Sciatic nerve (tissue), 2 donors: ENCODE data around the gene ACAN. TPM values are rescaled to one million over a fixed set of nuclear protein-coding genes. Genes with fewer than 3 reads are reported as not detected.
"Not testable (repeated sequence)": the region's sequence is repeated elsewhere in the genome, so short reads cannot be mapped to it uniquely, and the experiment has no call there.

ENCODE experiments used
- ATAC-seq: fragments of 200-7000 bp; cut with Tn5 transposase; one replicate; pipeline ENCODE4 v1.9.1; 2020; ENCODE audit warnings: mild to moderate bottlenecking, moderate library complexity
- DNase-seq: peaks from one replicate; pipeline ENCODE4 v3.0.0-alpha.2; 2020; ENCODE audit warnings: low spot score
- intact Hi-C: fragments of 100-400 bp; cut with DNase I; formaldehyde crosslinking; loops from one replicate; pipeline ENCODE4 v1.14.2; 2022
- total RNA-seq: library from RNA; stranded (reverse); fragmentation: NEBNext Ultra II Directional; extraction: Animal tissue kit (Norgen Biotek cat#: 25700); gene quantifications from one replicate; pipeline ENCODE4 v1.2.1, GENCODE V29; 2021
- donor health status: DM: no; HTN: no; CAD: no.
- donor health status: DM: no; HTN: no; CAD: no.

The ACAN gene
- total RNA-seq, 1 donor from 2014 or later, result 2.7 TPM

DNA sequence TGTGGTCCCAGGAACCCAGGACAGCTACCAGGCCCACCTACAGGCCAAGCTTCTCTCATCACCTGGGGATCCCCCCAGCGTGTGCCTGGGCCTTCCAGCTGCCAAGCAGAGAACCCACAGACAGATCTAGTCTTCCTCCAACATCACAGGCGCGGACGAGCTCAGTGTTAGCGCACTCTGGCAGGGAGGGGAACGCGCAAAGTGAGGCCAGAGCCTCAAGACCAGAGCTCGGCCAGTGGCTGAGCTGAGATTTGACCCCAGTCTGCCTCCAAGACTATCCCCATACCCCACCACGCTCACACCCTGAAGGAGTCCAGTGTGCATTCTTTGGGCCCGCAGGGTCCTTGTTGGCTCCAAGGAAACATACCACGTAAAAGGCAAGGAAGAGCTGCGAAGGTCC is 104.9 kb downstream of the ACAN start:
- DNase-seq (no peak), ATAC-seq (no peak)
- intact Hi-C loops, result no loop called here

DNA sequence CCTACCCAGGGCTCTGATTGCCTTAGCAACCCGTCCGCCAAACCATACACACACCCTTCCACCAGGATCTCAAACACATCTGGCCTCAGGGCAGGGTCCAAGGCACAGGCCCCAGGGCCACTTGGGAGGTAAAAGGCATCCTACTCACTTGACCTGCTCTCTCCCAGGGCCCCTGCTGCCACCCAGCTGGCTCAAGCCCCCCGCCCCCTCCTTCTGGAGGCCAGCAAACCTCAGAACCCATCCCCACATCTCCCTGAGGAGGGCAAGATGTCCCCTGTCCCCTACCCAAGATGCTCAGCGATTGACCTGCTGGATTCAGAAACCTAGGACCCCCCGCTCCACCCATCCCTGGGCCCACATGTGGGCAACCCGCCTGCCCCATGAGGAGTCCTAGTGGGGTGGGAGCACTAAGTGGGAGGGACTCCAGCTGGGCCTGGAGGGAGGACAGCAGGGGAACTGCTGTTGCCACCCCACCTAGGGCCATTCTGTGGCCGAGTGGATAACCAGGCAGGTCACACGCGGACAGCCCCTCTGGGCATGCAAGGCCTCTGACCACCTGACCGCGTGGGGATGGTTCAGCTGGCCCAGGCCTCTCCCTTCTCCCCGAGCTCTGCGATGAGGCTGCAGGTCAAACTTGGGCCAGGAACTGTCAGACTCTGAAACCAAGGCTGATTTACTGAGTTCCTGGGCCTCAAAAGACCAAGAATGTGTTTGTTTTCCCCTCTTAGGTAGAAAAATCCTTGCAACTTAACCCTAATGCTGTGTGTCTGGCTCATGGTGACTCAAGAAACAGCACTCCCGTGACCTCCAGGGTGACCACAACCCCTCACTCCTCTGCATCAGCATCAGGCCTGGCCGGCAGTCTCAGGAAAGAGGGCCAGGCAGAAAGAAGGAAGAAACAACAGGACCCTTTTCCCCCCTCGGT is 105.7 kb downstream of the ACAN start:
- intact Hi-C loops, result no loop called here
- DNase-seq (no peak), ATAC-seq (peak; percentile 13)

DNA sequence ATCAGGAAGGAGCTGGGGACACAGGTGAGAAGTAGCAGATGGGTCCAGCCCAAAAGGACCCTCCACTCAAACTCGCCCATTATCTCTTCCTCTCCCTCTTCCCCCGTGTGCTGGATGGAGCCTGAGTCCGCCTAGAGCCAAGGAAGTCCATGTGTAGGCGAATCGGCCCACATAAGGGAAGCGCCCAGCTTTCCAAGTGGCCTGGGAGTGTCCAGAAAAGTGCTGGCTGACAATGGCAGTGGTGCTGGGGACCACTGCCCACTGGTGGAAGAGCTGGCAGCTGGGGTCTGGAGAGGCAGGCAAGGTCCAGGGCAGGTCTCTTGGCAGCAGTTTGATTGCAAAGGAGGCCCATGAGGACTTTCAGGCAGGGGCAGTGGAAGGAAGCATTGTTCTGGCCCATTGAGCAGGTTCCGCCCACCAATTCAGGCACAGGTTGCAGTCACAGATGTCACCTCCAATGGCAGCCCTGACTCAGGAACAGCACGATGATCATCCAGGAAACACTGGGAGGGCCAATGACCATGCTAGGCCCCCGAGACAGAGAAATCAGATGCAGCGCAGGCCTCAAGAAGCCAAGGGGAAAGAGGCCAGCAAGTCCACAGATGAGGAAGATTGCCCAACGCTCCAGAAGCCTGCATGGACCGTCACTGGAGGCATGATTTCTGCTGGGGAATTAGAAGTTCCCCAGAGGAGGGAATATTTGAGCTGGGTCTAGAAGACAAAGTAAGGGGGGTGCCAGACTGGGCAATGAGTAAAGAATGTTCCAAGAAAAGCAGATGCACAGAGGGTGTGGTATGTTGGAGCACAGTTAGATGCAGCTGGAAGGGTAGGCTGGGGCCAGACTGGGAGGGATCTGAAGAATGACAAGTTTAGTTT is 107.0 kb downstream of the ACAN start:
- ATAC-seq, result no peak
- intact Hi-C loops, result no loop called here

DNA sequence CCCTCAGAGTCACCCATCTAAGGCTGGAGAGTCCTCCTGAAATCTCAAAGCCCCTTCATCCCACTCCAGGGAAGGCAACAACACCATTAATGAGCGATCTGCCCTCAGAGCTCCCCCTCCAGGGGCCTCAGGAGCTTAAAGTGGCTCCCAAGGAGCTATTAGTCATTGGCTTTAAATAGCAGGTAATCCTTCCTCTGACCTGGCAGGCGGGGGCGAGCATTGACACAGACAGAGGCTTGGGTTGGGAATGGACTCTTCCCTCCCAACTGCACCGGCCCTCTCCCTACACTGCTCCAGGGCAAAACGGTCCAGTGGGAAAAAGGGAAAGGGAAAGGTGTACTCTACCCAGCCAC is 108.5 kb downstream of the ACAN start:
- DNase-seq (peak; percentile 55), ATAC-seq (no peak)
- intact Hi-C loops, result no loop called here

More for the DNA sequence above, 107.0 kb downstream of the ACAN start:
- DNase-seq, result no peak

DNA sequence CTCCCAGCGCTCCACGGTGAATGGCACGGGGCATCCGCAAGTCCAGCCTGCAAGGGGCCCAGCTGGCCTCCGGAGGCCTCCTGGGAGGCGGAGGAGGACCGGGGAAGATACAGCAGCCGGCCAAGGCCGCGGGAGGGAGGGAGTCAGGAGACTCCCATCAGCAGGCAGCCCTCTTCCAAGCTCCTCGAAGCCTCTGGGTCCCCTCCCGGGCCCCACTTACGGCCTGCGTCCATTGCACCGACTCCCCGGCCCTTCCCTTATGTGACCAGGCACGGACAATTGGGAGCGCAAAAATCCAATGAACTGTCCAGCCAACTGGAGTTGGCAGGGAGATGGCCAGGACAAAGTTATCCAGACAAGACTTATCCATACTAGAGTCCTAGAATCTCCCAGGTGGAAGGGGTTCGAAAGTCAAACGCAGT is 109.3 kb downstream of the ACAN start:
- intact Hi-C loops, result no loop called here
- no peak for DNase-seq
- peak; percentile 50 for ATAC-seq

DNA sequence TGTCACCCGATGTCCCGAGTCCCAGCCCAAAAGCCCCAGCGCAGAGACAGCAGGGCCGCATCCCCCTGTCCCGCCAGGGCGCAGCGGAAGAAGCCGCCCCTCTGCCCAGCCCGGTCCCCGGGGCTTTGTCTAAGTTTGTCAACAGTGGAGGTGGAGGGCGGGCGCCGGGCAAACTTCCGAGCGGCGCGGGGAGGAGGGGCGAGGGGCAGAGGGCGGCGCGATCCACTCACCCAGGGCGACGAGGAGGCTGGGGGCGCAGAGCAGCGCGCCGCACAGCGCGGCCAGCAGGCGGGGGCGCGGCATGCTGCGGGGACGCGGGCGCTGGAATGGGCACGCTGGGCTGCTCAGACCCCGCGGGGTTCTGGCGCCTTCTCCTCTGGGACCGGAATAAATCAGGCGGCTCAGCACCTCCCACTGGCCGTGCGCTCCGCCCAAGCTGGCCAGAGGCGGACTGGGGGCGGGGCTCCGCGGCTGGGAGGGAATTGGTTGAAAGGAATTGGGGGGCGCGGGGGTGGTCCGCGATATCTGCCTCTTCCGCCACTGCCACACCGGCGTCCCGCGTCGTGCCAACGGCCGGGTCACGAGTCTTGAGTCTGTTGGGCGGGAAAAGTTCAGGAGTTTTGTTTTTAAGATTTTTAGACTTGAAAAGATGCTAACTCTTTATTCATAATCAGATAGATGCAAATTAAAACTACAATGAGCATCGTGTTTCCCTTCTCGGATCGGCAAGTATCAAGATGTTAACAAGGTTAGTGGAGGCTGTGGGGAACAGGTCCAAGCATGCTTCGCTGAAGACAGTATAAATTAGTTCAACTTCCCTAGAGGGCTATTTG is 110.0 kb downstream of the ACAN start, which contains the start of gene MFGE8:
Gene MFGE8, minus strand, starts transcription at position 363 of the 833 bp plus-strand sequence. Its CDS starts 60 bp downstream, at position 303.
- DNase-seq (peak; percentile 89), ATAC-seq (peak; percentile 77)
- intact Hi-C loops, result no loop called here

DNA sequence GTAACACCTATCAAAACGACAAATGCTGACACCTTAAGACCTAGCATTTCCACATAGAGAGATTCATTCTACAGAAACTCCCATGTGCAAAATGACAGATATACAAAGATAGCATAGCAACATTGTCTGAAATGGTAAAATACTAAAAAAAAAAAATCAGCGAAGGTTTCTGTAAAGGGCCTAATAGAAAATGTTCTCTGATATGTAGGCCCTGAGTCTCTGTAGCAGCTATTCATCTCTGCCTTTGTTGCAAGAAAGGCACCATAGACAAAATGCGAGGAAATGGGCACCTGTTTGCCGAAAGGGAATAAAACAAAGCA is 110.6 kb downstream of the ACAN start:
- intact Hi-C loops, result no loop called here
- ATAC-seq, result no peak
- DNase-seq, result no peak

DNA sequence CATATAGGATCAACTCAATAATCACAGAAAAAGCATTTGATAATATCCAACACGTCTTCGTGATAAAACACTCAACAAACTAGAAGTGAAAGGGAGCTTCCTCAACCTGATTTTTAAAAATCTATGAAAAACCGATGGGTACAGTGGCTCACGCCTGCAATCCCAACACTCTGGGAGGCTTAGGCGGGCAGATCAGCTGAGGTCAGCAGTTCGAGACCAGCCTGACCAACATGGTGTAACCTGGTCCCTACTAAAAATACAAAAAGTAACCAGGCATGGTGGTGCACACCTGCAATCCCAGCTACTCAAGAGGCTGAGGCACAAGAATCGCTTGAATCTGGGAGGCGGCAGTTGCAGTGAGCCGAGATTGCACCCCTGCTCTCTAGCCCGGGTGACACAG is 112.1 kb downstream of the ACAN start:
- DNase-seq (peak; percentile 8), ATAC-seq (no peak)
- intact Hi-C loops, result no loop called here

DNA sequence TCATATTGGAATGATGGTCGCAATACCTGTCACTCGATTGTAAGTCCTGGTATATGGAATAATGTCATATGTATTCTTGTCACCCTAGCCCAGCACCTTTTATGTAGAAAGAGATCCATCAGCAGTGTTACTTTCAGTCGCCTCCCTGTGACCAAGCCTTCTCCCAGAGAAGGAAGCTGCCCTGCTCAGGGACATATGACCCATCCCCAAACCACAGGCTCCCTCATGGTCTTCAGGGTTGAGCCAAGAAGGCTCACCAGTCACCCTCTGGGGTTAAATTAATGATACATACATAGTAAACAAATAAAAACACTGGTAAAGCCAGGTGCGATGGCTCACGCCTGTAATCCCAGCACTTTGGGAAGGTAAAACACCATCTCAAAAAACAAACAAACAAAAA is 114.5 kb downstream of the ACAN start:
- intact Hi-C loops, result no loop called here
- ATAC-seq (no peak), DNase-seq (no peak)

DNA sequence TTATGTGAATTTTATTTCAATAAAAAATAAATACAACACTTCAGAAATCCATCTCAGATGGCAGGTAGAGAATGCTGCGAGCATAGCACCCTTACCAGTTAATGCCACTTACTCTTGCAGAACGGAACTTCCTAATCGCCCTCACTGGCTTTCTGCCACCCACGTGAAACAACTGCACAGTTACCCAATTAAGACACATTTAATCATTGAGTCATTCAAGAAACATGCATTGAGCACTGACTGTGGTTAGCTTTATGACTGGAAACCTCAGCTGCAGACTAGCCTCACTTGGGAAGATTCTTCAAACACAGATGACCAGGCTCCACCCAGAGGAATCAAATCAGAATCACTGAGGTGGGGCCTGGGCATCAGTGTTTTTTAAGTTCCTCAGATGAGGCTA is 115.5 kb downstream of the ACAN start:
- intact Hi-C loops, result no loop called here
- no peak for DNase-seq
- ATAC-seq, result peak; percentile 42

DNA sequence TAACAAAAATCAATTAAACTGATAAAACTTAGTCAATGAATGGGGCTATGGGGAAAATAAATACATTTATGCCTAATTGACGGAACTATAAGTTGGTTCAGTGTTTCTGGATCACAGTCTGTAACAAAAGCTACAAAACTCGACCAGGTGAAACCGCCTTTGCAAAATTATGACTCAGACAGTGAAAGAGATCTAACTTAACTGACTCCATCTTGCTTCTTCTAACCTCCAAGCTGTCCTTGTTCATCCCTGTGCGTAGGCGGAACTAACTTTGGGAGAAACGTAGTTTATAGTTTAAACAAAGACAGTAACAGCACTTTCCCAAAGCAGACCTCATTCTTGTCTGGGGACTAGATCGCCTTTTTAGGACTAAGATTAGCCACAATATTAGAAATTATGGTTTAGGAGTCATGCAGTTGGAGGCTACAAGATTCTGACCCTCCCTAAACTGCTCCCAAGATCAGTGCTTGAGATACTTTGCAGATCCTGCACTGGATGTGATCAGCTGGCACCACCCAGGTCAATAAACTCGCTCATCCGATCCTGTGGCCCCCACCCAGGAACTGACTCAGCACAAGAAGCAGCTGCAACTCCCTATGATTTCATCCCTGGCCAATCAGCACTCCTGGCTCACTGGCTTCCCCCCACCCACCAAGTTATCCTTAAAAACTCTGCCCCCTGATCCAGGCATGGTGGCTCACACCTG is 117.1 kb downstream of the ACAN start:
- no peak for ATAC-seq
- intact Hi-C loops, result no loop called here
- DNase-seq, result no peak

DNA sequence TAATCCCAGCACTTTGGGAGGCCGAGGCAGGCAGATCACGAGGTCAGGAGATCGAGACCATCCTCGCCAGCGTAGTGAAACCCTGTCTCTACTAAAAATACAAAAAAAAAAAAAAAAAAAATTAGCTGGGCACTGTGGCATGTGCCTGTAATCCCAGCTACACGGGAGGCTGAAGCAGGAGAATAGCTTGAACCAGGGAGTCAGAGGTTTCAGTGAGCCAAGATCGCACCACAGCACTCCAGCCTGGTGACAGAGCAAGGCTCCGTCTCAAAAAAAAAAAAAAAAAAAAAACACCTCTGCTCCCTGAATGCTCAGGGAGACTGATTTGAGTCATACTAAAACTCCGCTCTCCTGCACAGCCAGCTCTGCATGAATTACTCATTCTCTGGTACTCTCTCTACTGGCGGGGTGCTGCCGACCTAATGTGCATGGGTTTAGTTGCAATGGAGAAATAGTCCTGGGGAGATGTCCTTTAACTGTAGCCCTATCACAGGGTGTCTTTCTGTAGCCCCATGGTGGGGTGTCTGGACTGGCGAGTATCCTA is 117.7 kb downstream of the ACAN start:
- intact Hi-C loops, ATAC-seq, DNase-seq: not testable (repeated sequence)

Other genes starting within 250 kb of the ACAN start
- 10.7 TPM for gene AEN, start 182.1 kb upstream of the ACAN start, total RNA-seq
- gene ISG20, start 164.4 kb upstream of the ACAN start, total RNA-seq, result 20.2 TPM
- 15.9 TPM for gene HAPLN3, start 92.1 kb downstream of the ACAN start, total RNA-seq
- 334 TPM for gene MFGE8, start 109.9 kb downstream of the ACAN start, total RNA-seq